Suprapubic skin (tissue), 4 donors: ENCODE data around the gene SORCS2. TPM values are rescaled to one million over a fixed set of nuclear protein-coding genes. Genes with fewer than 3 reads are reported as not detected.

Experiments used
- DNase-seq, 2 donors: peaks; one replicate each; pipeline ENCODE4 v3.0.0-alpha.2; 2019; ENCODE audit warnings: low spot score in 2 of 2
- H3K27ac ChIP-seq: fragments of 200-600 bp; sonication (generic); one replicate; pipeline ENCODE4 v1.5.1; 2019
- H3K27me3 ChIP-seq: fragments of 200-600 bp; sonication (generic); one replicate; pipeline ENCODE4 v1.5.1; 2019
- H3K36me3 ChIP-seq: fragments of 200-600 bp; sonication (generic); one replicate; pipeline ENCODE4 v1.5.1; 2019
- H3K4me1 ChIP-seq: fragments of 200-600 bp; sonication (generic); one replicate; pipeline ENCODE4 v1.5.1; 2019
- H3K4me3 ChIP-seq: fragments of 200-600 bp; sonication (generic); one replicate; pipeline ENCODE4 v1.5.1; 2019; ENCODE audit warnings: mild to moderate bottlenecking
- H3K9me3 ChIP-seq: fragments of 200-600 bp; sonication (generic); one replicate; pipeline ENCODE4 v1.5.1; 2019
- CTCF ChIP-seq, 2 donors: fragments of 200-600 bp in 1 of 2; fragments of 450-650 bp in 1 of 2; sonication (generic) in 1 of 2; IDR thresholded peaks; one replicate each; pipeline ENCODE4 v1.5.1; 2016 to 2019; ENCODE audit warnings: antibody characterized with exemption in 2 of 2, mild to moderate bottlenecking in 1 of 2, moderate library complexity in 1 of 2
- EP300 ChIP-seq: sonication (generic); formaldehyde crosslinking; IDR thresholded peaks from one replicate; pipeline ENCODE4 v1.6.1; 2017; ENCODE audit warnings: antibody characterized with exemption
- POLR2A ChIP-seq, 2 donors: fragments of 450-650 bp; IDR thresholded peaks; one replicate each; pipeline ENCODE4 v1.6.1; 2017; ENCODE audit warnings: antibody characterized with exemption in 2 of 2, mild to moderate bottlenecking in 2 of 2, moderate library complexity in 2 of 2
- POLR2AphosphoS5 ChIP-seq, 3 donors: sonication (generic); formaldehyde crosslinking; IDR thresholded peaks; one replicate each; pipeline ENCODE4 v1.6.1; 2017; ENCODE audit warnings: antibody characterized with exemption in 3 of 3
- WGBS: methylation state at CpG from one replicate; pipeline ENCODE4 v1.1.5; 2018; 5-methylcytosine and 5-hydroxymethylcytosine counted together
- total RNA-seq, 4 donors: library from RNA; depleted of rRNA; stranded (reverse); fragments of >200 nt; gene quantifications; one replicate each; pipeline ENCODE4 v1.1.0, GENCODE V29; 2016

Gene SORCS2
- total RNA-seq, 4 donors from 2014 or later, result 0.94 to 4.6 (median 1.3) TPM

DNA sequence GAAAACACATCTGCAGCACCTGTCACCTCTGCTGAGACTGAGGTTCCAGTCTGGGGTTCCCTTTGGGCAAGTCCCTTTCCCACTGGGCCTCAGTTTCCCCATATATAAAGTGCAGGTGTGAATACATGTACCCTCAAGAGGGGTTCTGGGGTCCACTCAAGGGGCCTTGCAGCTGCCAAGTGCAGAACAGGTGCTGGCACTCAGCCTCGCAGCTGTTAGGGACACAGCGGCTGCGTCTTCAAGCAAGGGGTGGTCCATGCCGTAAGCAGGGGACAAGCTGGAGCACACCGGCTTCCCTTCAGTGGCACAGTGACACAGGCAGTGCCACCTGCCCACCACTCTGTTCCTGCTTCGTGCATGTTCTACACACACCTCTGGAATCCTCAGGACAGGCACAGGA is 329.3 kb downstream of the SORCS2 start:
- H3K27me3 ChIP-seq, result peaks cover 65% of the 10 kb centered on the region
- WGBS, result no CpG with 5 or more reads among the region's 6 CpGs

GRCh38 chr4:7522452-7523220 is 330.3 kb downstream of the SORCS2 start:
- H3K27me3 ChIP-seq, result peaks cover 65% of the 10 kb centered on the region
- no peak overlapping the region for H3K4me3 ChIP-seq
- peaks cover 20% of the 10 kb centered on the region for H3K4me1 ChIP-seq
- 80% methylated on average over 5 of the region's 6 CpGs for WGBS
- no peaks in the 10 kb centered on the region for H3K9me3 ChIP-seq
- H3K27ac ChIP-seq, result no peak overlapping the region
- no peaks in the 10 kb centered on the region for H3K36me3 ChIP-seq
- DNase-seq, result no peak
- TF ChIP-seq EP300, result no peak
- no peak for TF ChIP-seq POLR2A (IDR thresholded peaks at IDR 0.05)
- TF ChIP-seq CTCF (IDR thresholded peaks at IDR 0.05), result no peak
- TF ChIP-seq POLR2AphosphoS5 (IDR thresholded peaks at IDR 0.05), result no peak

More for the DNA sequence above, 329.3 kb downstream of the SORCS2 start:
- TF ChIP-seq CTCF (IDR thresholded peaks at IDR 0.05), result no peak
- no peak for TF ChIP-seq POLR2AphosphoS5 (IDR thresholded peaks at IDR 0.05)
- TF ChIP-seq POLR2A (IDR thresholded peaks at IDR 0.05), result no peak
- TF ChIP-seq EP300, result no peak
- Histone ChIP-seq H3K27ac (no peak overlapping the region), H3K9me3 (no peaks in the 10 kb centered on the region), H3K4me1 (peaks cover 20% of the 10 kb centered on the region), H3K4me3 (no peak overlapping the region), H3K36me3 (no peaks in the 10 kb centered on the region)
- no peak for DNase-seq

DNA sequence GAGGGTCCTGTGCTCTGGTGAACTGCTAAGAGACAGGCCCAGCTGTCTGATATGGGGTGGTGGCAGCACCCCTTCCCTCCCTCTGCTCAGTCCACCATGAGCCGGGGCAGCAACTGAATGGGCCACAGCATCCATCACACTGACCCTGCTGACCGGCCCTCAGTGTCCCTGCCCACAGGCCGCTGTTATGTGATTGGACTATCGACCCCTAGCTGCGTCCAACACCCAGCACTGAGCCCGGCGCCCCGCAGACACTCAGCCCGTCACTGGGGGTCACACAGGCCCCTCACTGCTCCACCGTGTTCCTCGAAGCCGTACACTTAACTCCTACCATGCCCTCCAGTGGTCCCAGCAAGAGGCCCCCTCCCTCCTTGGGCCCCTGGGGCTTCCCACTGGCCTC is 331.2 kb downstream of the SORCS2 start:
- no peak for DNase-seq
- no peaks in the 10 kb centered on the region for H3K9me3 ChIP-seq
- no peak overlapping the region for H3K27ac ChIP-seq
- peaks cover 58% of the 10 kb centered on the region for H3K27me3 ChIP-seq
- H3K4me3 ChIP-seq, result no peak overlapping the region
- 93% methylated on average over 11 of the region's 12 CpGs for WGBS
- TF ChIP-seq EP300, result no peak
- no peak for TF ChIP-seq POLR2AphosphoS5 (IDR thresholded peaks at IDR 0.05)
- no peak for TF ChIP-seq POLR2A (IDR thresholded peaks at IDR 0.05)
- no peak for TF ChIP-seq CTCF (IDR thresholded peaks at IDR 0.05)
- no peaks in the 10 kb centered on the region for H3K36me3 ChIP-seq
- H3K4me1 ChIP-seq, result peaks cover 19% of the 10 kb centered on the region

DNA sequence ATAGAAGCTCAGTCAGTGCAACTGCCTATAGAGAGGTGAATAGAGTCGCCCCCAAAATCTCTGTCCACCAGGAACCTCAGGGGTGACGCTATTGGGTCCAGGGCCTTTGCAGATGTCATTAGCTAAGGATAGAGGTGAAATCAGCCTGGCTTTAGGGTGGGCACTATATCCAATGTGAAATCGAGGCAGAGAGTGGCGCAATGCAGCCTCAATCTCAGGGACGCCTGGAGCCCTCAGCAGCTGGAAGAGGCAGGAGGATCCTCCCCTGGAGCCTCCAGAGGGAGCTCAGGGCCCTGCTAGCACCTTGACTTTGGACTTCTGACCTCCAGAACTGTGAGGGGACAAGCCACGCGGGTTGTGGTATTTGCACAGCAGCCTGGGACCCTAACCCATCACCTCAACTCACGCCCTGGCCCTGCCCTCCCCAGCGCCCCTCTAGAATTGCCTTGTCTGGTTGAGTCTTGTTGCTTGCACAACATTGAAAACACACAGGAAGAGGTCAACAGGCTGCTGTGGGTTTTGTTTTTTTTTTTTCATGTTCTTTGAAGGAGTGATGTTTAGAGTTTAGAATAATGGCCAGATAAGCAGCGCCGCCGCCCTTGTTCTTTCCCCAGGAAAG is 331.8 kb downstream of the SORCS2 start:
- H3K27me3 ChIP-seq, result peaks cover 51% of the 10 kb centered on the region
- H3K36me3 ChIP-seq, result no peaks in the 10 kb centered on the region
- H3K9me3 ChIP-seq, result no peaks in the 10 kb centered on the region
- H3K4me3 ChIP-seq, result no peak overlapping the region
- H3K4me1 ChIP-seq, result peaks cover 13% of the 10 kb centered on the region
- WGBS, result 79% methylated on average over 12 of the region's 12 CpGs
- H3K27ac ChIP-seq, result no peak overlapping the region
- no peak for TF ChIP-seq POLR2A (IDR thresholded peaks at IDR 0.05)
- no peak for TF ChIP-seq EP300
- no peak for TF ChIP-seq CTCF (IDR thresholded peaks at IDR 0.05)
- TF ChIP-seq POLR2AphosphoS5 (IDR thresholded peaks at IDR 0.05), result no peak
- no peak for DNase-seq

DNA sequence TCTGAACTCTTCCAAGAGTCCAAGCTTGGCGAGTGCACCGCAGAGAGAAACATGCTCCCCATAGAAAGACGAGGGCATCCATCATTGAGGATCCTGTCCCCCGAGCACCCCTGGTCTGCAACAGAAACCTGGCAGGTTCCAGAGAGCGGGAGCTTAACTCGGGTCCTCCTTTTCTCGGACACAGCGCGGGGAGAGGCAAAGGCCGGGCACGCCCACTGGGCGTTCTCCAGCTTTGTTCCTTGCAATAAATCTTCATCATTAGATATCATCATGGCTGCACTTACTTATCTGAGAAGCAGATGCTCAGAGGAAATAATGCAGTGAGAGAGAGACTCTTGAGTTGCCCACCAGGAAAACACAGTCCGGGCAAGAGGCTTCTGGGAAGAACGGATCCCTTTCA is 332.5 kb downstream of the SORCS2 start:
- Histone ChIP-seq H3K27me3 (peaks cover 45% of the 10 kb centered on the region), H3K27ac (no peak overlapping the region), H3K36me3 (no peaks in the 10 kb centered on the region), H3K4me1 (peaks cover 6% of the 10 kb centered on the region), H3K9me3 (no peaks in the 10 kb centered on the region), H3K4me3 (no peak overlapping the region)
- TF ChIP-seq POLR2AphosphoS5 (IDR thresholded peaks at IDR 0.05) (no peak), EP300 (no peak), CTCF (IDR thresholded peaks at IDR 0.05) (no peak), POLR2A (IDR thresholded peaks at IDR 0.05) (no peak)
- WGBS, result 69% methylated on average over 14 of the region's 14 CpGs
- no peak for DNase-seq
